Natural killer cell (primary cell): Measurements from ENCODE around the gene ATP2B2. TPM values are rescaled to one million over a fixed set of nuclear protein-coding genes. Genes with fewer than 3 reads are reported as not detected.

Experiments
- ATAC-seq, 3 donors: fragments of 150-1000 bp in 2 of 3; fragments of 200-7000 bp in 1 of 3; cut with Tn5 transposase; 1 replicate in 1 of 3; 2 replicates in 2 of 3; pipeline ENCODE4 v1.10.0; 2021; ENCODE audit warnings: mild to moderate bottlenecking in 2 of 3, moderate library complexity in 2 of 3
- DNase-seq, 2 donors: peaks; one replicate each; pipeline versions ENCODE4 v3.0.0 to v3.0.0-alpha.2; 2013 to 2021; ENCODE audit warnings: mixed read lengths in 1 of 2
- H3K27ac ChIP-seq: one replicate; pipeline ENCODE4 v1.5.1; 2013; ENCODE audit warnings: mild to moderate bottlenecking, low read length
- H3K27me3 ChIP-seq: one replicate; pipeline ENCODE4 v1.6.1; 2013; ENCODE audit warnings: low read length; ENCODE audit not compliant: control insufficient read depth, insufficient read depth
- H3K36me3 ChIP-seq: one replicate; pipeline ENCODE4 v1.6.1; 2013; ENCODE audit warnings: low read length; ENCODE audit not compliant: control insufficient read depth, insufficient read depth
- H3K4me1 ChIP-seq: one replicate; pipeline ENCODE4 v1.6.1; 2013; ENCODE audit warnings: low read length; ENCODE audit not compliant: control insufficient read depth, insufficient read depth
- H3K4me3 ChIP-seq: one replicate; pipeline ENCODE4 v1.5.1; 2013; ENCODE audit warnings: low read length
- H3K9me3 ChIP-seq: one replicate; pipeline ENCODE4 v1.6.1; 2013; ENCODE audit warnings: low read length; ENCODE audit not compliant: control insufficient read depth, insufficient read depth
- H3K27ac Mint-ChIP-seq, 2 donors: one replicate each; pipeline ENCODE4 v1.8.0; 2022; ENCODE audit warnings: mild to moderate bottlenecking in 2 of 2, mixed read lengths in 2 of 2, moderate library complexity in 1 of 2
- H3K27me3 Mint-ChIP-seq, 2 donors: one replicate each; pipeline ENCODE4 v1.8.0; 2022; ENCODE audit warnings: low read depth in 2 of 2, mixed read lengths in 2 of 2
- H3K36me3 Mint-ChIP-seq: one replicate; pipeline ENCODE4 v1.8.0; 2022; ENCODE audit warnings: mixed read lengths
- H3K4me1 Mint-ChIP-seq, 2 donors: one replicate each; pipeline ENCODE4 v1.8.0; 2022; ENCODE audit warnings: mixed read lengths in 2 of 2
- H3K4me3 Mint-ChIP-seq: one replicate; pipeline ENCODE4 v1.8.0; 2022; ENCODE audit warnings: mild to moderate bottlenecking, moderate library complexity, mixed read lengths
- H3K9me3 Mint-ChIP-seq, 2 donors: one replicate each; pipeline ENCODE4 v1.8.0; 2022; ENCODE audit warnings: mixed read lengths in 2 of 2
- CTCF ChIP-seq: fragments of 200-600 bp; IDR thresholded peaks from one replicate; pipeline ENCODE4 v1.8.0; 2022; ENCODE audit warnings: antibody characterized with exemption
- WGBS: methylation state at CpG from one replicate; pipeline ENCODE4 v1.1.7; 2013; ENCODE audit warnings: missing lambda C conversion rate; ENCODE audit not compliant: insufficient coverage; 5-methylcytosine and 5-hydroxymethylcytosine counted together
- intact Hi-C: fragments of 100-400 bp; cut with micrococcal nuclease; formaldehyde crosslinking; loops from one replicate; pipeline ENCODE4 v1.14.2; 2022
- total RNA-seq, 4 donors: library from RNA; stranded (reverse); fragments of 120-200 nt in 1 of 4; gene quantifications; one replicate each; pipeline versions ENCODE4 v1.2.3 to v1.2.4, GENCODE V29; 2013 to 2022

ATP2B2 gene
- total RNA-seq, 3 donors from 2014 or later (not counting 1 experiment from before 2014, with no cell fraction given), result not detected

DNA sequence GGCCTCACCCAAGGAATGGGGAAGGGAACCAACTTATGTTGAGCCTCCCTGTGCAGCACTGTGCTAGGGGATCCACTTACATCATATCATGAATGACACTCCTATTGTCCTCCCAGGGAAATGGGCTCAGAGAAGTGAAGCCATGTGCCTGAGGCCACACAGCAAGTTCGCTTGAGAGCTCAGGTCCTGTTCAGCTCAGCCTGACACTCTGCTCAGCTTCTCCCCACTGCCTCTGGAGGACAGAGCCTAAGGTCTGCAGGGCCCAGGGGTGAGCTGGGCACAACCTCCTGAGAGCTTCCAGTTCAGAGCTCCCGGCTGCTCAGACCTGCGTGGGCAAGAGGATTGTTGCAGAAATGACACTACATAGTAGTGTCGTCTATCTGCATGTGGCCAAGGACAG lies 108.5 kb downstream of the ATP2B2 start:
- TF ChIP-seq CTCF, result no peak
- Mint-ChIP-seq H3K4me3 (no peak overlapping the region), H3K27ac (no peak overlapping the region), H3K4me1 (peaks cover 0 to 10% of the 10 kb centered on the region in 2 donors), H3K9me3 (no peaks in the 10 kb centered on the region), H3K27me3 (peaks cover 0 to 3% of the 10 kb centered on the region in 2 donors), H3K36me3 (no peaks in the 10 kb centered on the region)
- Histone ChIP-seq H3K4me1 (peaks cover 26% of the 10 kb centered on the region), H3K9me3 (no peaks in the 10 kb centered on the region), H3K4me3 (no peak overlapping the region), H3K27me3 (no peaks in the 10 kb centered on the region), H3K36me3 (no peaks in the 10 kb centered on the region), H3K27ac (no peak overlapping the region)
- intact Hi-C loops, result no loop called here
- ATAC-seq (no peak), DNase-seq (no peak)
- 90% methylated on average over 4 of the region's 4 CpGs for WGBS

GRCh38 chr3:10396083-10396482 lies 109.3 kb downstream of the ATP2B2 start:
- Histone ChIP-seq H3K27ac (no peak overlapping the region), H3K4me1 (peaks cover 31% of the 10 kb centered on the region), H3K4me3 (no peak overlapping the region), H3K9me3 (no peaks in the 10 kb centered on the region), H3K36me3 (no peaks in the 10 kb centered on the region), H3K27me3 (no peaks in the 10 kb centered on the region)
- intact Hi-C loops, result no loop called here
- DNase-seq (peak in 1 of 2 donors; percentile 19), ATAC-seq (no peak)
- Mint-ChIP-seq H3K27ac (no peak overlapping the region), H3K4me3 (no peak overlapping the region), H3K27me3 (peaks cover 0 to 3% of the 10 kb centered on the region in 2 donors), H3K36me3 (no peaks in the 10 kb centered on the region), H3K4me1 (peaks cover 0 to 10% of the 10 kb centered on the region in 2 donors), H3K9me3 (no peaks in the 10 kb centered on the region)
- WGBS, result 60% methylated on average over 4 of the region's 4 CpGs
- no peak for TF ChIP-seq CTCF

DNA sequence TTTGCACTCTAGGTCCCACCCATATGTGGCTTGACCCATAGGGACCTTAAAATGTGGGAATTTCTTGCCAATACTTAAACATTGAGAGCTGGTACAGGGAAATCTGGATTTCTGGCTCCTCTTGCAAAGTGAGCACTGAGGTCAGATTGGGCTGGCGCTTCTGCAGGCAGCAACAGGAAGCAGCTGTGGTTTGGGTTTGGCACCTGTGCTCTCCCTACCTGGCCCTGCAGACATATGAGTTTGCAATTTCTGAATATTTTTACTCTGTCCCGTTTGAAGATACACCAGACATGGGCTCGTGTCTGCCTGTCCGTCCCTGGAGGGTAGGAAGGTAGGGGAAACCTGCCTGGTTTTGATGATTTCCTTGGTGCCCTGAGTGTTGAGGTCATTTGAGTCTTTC lies 109.7 kb downstream of the ATP2B2 start:
- Mint-ChIP-seq H3K9me3 (no peaks in the 10 kb centered on the region), H3K36me3 (no peaks in the 10 kb centered on the region), H3K4me3 (no peak overlapping the region), H3K27ac (no peak overlapping the region), H3K27me3 (peaks cover 0 to 3% of the 10 kb centered on the region in 2 donors), H3K4me1 (peaks cover 0 to 10% of the 10 kb centered on the region in 2 donors)
- WGBS, result 4% methylated on average over 4 of the region's 4 CpGs
- TF ChIP-seq CTCF, result no peak
- H3K27ac ChIP-seq, result no peak overlapping the region
- DNase-seq (peak in 1 of 2 donors; percentile 71), ATAC-seq (peak in 1 of 3 donors; percentile 47)
- no peaks in the 10 kb centered on the region for H3K36me3 ChIP-seq
- H3K4me1 ChIP-seq, result peaks cover 35% of the 10 kb centered on the region
- intact Hi-C loops, result no loop called here
- H3K4me3 ChIP-seq, result no peak overlapping the region
- no peaks in the 10 kb centered on the region for H3K9me3 ChIP-seq
- H3K27me3 ChIP-seq, result no peaks in the 10 kb centered on the region

DNA sequence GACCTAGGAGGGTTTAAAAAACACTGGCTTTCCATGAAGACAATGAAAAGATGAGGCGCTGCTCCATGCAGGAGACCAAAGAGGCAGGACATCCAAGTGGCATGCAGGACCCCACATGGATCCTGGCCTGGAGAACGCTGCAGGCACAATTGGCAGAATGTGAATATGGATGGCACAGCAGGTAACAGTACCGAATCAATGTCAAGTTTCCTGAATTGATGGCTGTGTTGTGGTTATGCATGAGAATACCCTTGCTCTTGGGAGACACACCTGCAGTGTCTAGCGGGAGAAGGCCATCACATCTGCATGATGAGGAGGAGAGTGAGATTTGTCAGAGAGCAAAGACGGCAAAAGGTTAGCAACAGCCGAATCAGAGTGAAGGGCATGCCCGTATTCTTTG lies 110.2 kb downstream of the ATP2B2 start:
- Mint-ChIP-seq H3K4me1 (peaks cover 0 to 10% of the 10 kb centered on the region in 2 donors), H3K36me3 (no peaks in the 10 kb centered on the region), H3K27ac (no peak overlapping the region), H3K27me3 (peaks cover 0 to 3% of the 10 kb centered on the region in 2 donors), H3K9me3 (no peaks in the 10 kb centered on the region), H3K4me3 (no peak overlapping the region)
- no peaks in the 10 kb centered on the region for H3K27me3 ChIP-seq
- H3K4me1 ChIP-seq, result peaks cover 40% of the 10 kb centered on the region
- H3K27ac ChIP-seq, result no peak overlapping the region
- intact Hi-C loops, result no loop called here
- H3K4me3 ChIP-seq, result no peak overlapping the region
- no peaks in the 10 kb centered on the region for H3K36me3 ChIP-seq
- DNase-seq (peak in 1 of 2 donors; percentile 25), ATAC-seq (no peak)
- no peak for TF ChIP-seq CTCF
- WGBS, result 68% methylated on average over 7 of the region's 7 CpGs
- no peaks in the 10 kb centered on the region for H3K9me3 ChIP-seq
